GM12878 (cell line): ENCODE results near the gene FOXP1.

Experiments
- BACH1 ChIP-seq: fragments of 450-650 bp; IDR thresholded peaks from 2 replicates; pipeline ENCODE4 v1.6.1; 2017; ENCODE audit warnings: mild to moderate bottlenecking, borderline replicate concordance
- CTCF ChIP-seq, 3 experiments: IDR thresholded peaks in 2 of 3; conservative IDR thresholded peaks in 1 of 3; 2 replicates each; pipeline ENCODE4 v1.5.1; 2011; ENCODE audit warnings: low read depth in 3 of 3, low read length in 3 of 3, mild to moderate bottlenecking in 3 of 3, control low read depth in 2 of 3, moderate library complexity in 2 of 3, inconsistent platforms in 1 of 3, mixed read lengths in 1 of 3; ENCODE audit not compliant: control insufficient read depth in 2 of 3, insufficient read depth in 1 of 3; ENCODE audit errors: extremely low read depth in 1 of 3
- KLF5 ChIP-seq: fragments of 450-650 bp; IDR thresholded peaks from 2 replicates; pipeline ENCODE4 v1.6.1; 2014; ENCODE audit warnings: mild to moderate bottlenecking; ENCODE audit not compliant: partially characterized antibody
- NKRF ChIP-seq: fragments of 450-650 bp; conservative IDR thresholded peaks from 2 replicates; pipeline ENCODE4 v1.6.1; 2017; ENCODE audit warnings: mild to moderate bottlenecking, moderate library complexity
- POLR2A ChIP-seq: IDR thresholded peaks from 2 replicates; pipeline ENCODE4 v1.6.1; 2011; ENCODE audit warnings: low read depth, mild to moderate bottlenecking, low read length
- RAD51 ChIP-seq: fragments of 450-650 bp; IDR thresholded peaks from 2 replicates; pipeline ENCODE4 v1.6.1; 2016; ENCODE audit warnings: moderate library complexity, mild to moderate bottlenecking, inconsistent platforms
- REST ChIP-seq: IDR thresholded peaks from 2 replicates; pipeline ENCODE4 v1.6.1; 2012; ENCODE audit warnings: mild to moderate bottlenecking, low read depth, low read length
- SMC3 ChIP-seq: IDR thresholded peaks from 2 replicates; pipeline ENCODE4 v1.6.1; 2011; ENCODE audit warnings: low read length, improper control_type of control experiment, borderline replicate concordance
- TF ChIP-seq, protein P1 (sequence below): IDR thresholded peaks from 2 replicates; pipeline ENCODE4 v1.6.1; 2012; ENCODE audit warnings: low read depth, low read length, improper control_type of control experiment
- TF ChIP-seq, protein P2 (sequence below): fragments of 450-650 bp; IDR thresholded peaks from 2 replicates; pipeline ENCODE4 v1.6.1; 2017; ENCODE audit warnings: mild to moderate bottlenecking, moderate library complexity

DNA sequence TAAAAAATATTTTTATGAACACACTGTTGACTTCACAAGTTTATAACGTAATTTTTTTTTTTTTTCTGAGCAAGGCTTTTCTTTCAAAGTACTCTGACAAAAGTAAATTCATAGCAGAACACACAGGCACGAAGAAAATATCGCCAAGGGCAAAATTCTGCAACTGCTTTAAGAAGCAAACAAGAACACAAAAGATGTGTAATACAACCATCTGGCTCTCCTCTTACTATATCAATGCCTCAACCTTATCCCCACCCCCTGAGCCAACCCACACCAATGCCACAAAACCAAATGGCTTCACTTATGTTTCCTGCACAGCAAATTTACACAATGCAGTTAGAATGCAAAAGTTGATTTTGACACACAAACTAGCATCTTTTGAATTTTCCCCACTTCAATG lies 274.2 kb downstream of the FOXP1 start:
- TF ChIP-seq REST (no peak), KLF5 (no peak), NKRF (no peak), CTCF (IDR thresholded peaks at IDR 0.05 in 2 of 3, conservative IDR thresholded peaks at IDR 0.05 in 1 of 3; ENCODE audit: control insufficient read depth in 2 of 3, extremely low read depth in 1 of 3, insufficient read depth in 1 of 3, low read depth in 3 of 3, low read length in 3 of 3) (no peak), RAD51 (no peak), SMC3 (no peak), BACH1 (no peak), POLR2A (no peak)
- TF ChIP-seq, protein P1, sequence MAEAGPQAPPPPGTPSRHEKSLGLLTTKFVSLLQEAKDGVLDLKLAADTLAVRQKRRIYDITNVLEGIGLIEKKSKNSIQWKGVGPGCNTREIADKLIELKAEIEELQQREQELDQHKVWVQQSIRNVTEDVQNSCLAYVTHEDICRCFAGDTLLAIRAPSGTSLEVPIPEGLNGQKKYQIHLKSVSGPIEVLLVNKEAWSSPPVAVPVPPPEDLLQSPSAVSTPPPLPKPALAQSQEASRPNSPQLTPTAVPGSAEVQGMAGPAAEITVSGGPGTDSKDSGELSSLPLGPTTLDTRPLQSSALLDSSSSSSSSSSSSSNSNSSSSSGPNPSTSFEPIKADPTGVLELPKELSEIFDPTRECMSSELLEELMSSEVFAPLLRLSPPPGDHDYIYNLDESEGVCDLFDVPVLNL: no peak
- TF ChIP-seq, protein P2, sequence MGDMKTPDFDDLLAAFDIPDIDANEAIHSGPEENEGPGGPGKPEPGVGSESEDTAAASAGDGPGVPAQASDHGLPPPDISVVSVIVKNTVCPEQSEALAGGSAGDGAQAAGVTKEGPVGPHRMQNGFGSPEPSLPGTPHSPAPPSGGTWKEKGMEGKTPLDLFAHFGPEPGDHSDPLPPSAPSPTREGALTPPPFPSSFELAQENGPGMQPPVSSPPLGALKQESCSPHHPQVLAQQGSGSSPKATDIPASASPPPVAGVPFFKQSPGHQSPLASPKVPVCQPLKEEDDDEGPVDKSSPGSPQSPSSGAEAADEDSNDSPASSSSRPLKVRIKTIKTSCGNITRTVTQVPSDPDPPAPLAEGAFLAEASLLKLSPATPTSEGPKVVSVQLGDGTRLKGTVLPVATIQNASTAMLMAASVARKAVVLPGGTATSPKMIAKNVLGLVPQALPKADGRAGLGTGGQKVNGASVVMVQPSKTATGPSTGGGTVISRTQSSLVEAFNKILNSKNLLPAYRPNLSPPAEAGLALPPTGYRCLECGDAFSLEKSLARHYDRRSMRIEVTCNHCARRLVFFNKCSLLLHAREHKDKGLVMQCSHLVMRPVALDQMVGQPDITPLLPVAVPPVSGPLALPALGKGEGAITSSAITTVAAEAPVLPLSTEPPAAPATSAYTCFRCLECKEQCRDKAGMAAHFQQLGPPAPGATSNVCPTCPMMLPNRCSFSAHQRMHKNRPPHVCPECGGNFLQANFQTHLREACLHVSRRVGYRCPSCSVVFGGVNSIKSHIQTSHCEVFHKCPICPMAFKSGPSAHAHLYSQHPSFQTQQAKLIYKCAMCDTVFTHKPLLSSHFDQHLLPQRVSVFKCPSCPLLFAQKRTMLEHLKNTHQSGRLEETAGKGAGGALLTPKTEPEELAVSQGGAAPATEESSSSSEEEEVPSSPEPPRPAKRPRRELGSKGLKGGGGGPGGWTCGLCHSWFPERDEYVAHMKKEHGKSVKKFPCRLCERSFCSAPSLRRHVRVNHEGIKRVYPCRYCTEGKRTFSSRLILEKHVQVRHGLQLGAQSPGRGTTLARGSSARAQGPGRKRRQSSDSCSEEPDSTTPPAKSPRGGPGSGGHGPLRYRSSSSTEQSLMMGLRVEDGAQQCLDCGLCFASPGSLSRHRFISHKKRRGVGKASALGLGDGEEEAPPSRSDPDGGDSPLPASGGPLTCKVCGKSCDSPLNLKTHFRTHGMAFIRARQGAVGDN: no peak
